ENCODE data around the gene NEK11. TPM values are rescaled to one million over a fixed set of nuclear protein-coding genes. Genes with fewer than 3 reads are reported as not detected.

The NEK11 gene
- total RNA-seq, 2 donors from 2014 or later = 1.8 to 10.3 TPM

- H3K27ac ChIP-seq = no peak overlapping the region
- peaks cover 34 to 52% of the 10 kb centered on the region in 2 donors for H3K4me1 ChIP-seq (ENCODE audit: control insufficient read depth in 1 of 2, low read depth in 2 of 2)
- ATAC-seq (ENCODE audit: insufficient number of reproducible peaks, low FRiP score, low read depth) (no peak), DNase-seq (ENCODE audit: low spot score) (no peak)
- TF ChIP-seq CTCF (IDR thresholded peaks at IDR 0.05) = no peak
- no peaks in the 10 kb centered on the region for H3K27me3 ChIP-seq (replicated peaks; ENCODE audit: insufficient read depth)
- H3K9me3 ChIP-seq = no peaks in the 10 kb centered on the region
- H3K36me3 ChIP-seq = no peaks in the 10 kb centered on the region
- H3K4me3 ChIP-seq = peak overlapping the region; percentile 94
Observed at GRCh38 chr3:131025539-131025938, 1.1 kb upstream of the NEK11 start.

GRCh38 chr3:131028844-131029243 lies 2.2 kb downstream of the NEK11 start:
- no peaks in the 10 kb centered on the region for H3K36me3 ChIP-seq
- H3K27me3 ChIP-seq (replicated peaks; ENCODE audit: insufficient read depth) = no peaks in the 10 kb centered on the region
- no peak for TF ChIP-seq CTCF (IDR thresholded peaks at IDR 0.05)
- H3K4me3 ChIP-seq = no peak overlapping the region
- H3K4me1 ChIP-seq (ENCODE audit: control insufficient read depth in 1 of 2, low read depth in 2 of 2) = peaks cover 11 to 28% of the 10 kb centered on the region in 2 donors
- H3K9me3 ChIP-seq = no peaks in the 10 kb centered on the region
- ATAC-seq (ENCODE audit: insufficient number of reproducible peaks, low FRiP score, low read depth) = no peak
- no peak for DNase-seq (ENCODE audit: low spot score)
- H3K27ac ChIP-seq = no peak overlapping the region

GRCh38 chr3:131031660-131032059 lies 5.0 kb downstream of the NEK11 start:
- H3K27ac ChIP-seq = no peak overlapping the region
- no peak for ATAC-seq (ENCODE audit: insufficient number of reproducible peaks, low FRiP score, low read depth)
- DNase-seq (ENCODE audit: low spot score) = no peak
- H3K4me3 ChIP-seq = no peak overlapping the region
- H3K9me3 ChIP-seq = no peaks in the 10 kb centered on the region
- peaks cover 3 to 18% of the 10 kb centered on the region in 2 donors for H3K4me1 ChIP-seq (ENCODE audit: control insufficient read depth in 1 of 2, low read depth in 2 of 2)
- no peak for TF ChIP-seq CTCF (IDR thresholded peaks at IDR 0.05)
- H3K36me3 ChIP-seq = no peaks in the 10 kb centered on the region
- no peaks in the 10 kb centered on the region for H3K27me3 ChIP-seq (replicated peaks; ENCODE audit: insufficient read depth)

- no peaks in the 10 kb centered on the region for H3K27me3 ChIP-seq (replicated peaks; ENCODE audit: insufficient read depth)
- TF ChIP-seq CTCF (IDR thresholded peaks at IDR 0.05) = peak; percentile 20
- no peak for ATAC-seq (ENCODE audit: insufficient number of reproducible peaks, low FRiP score, low read depth)
- H3K9me3 ChIP-seq = no peaks in the 10 kb centered on the region
- H3K4me1 ChIP-seq (ENCODE audit: control insufficient read depth in 1 of 2, low read depth in 2 of 2) = peaks cover 0 to 15% of the 10 kb centered on the region in 2 donors
- H3K36me3 ChIP-seq = no peaks in the 10 kb centered on the region
- no peak for DNase-seq (ENCODE audit: low spot score)
- H3K4me3 ChIP-seq = no peak overlapping the region
- H3K27ac ChIP-seq = no peak overlapping the region
Observed at GRCh38 chr3:131033480-131034080, 6.9 kb downstream of the NEK11 start.

GRCh38 chr3:131036200-131036816 lies 9.6 kb downstream of the NEK11 start:
- DNase-seq (ENCODE audit: low spot score) (no peak), ATAC-seq (ENCODE audit: insufficient number of reproducible peaks, low FRiP score, low read depth) (peak; percentile 50)
- peaks cover 0 to 15% of the 10 kb centered on the region in 2 donors for H3K4me1 ChIP-seq (ENCODE audit: control insufficient read depth in 1 of 2, low read depth in 2 of 2)
- no peak overlapping the region for H3K4me3 ChIP-seq
- no peak for TF ChIP-seq CTCF (IDR thresholded peaks at IDR 0.05)
- H3K27me3 ChIP-seq (replicated peaks; ENCODE audit: insufficient read depth) = no peaks in the 10 kb centered on the region
- H3K36me3 ChIP-seq = no peaks in the 10 kb centered on the region
- no peak overlapping the region for H3K27ac ChIP-seq
- H3K9me3 ChIP-seq = no peaks in the 10 kb centered on the region

Measured in thoracic aorta (tissue), 2 donors.